IMR-90 (cell line): ENCODE results near the gene XPC.

Experiments
- CHD1 ChIP-seq: IDR thresholded peaks from 2 replicates; pipeline ENCODE4 v1.6.1; 2012; ENCODE audit warnings: low read depth, low read length, improper control_type of control experiment
- MXI1 ChIP-seq: IDR thresholded peaks from 2 replicates; pipeline ENCODE4 v1.6.1; 2012; ENCODE audit warnings: low read depth, mild to moderate bottlenecking, low read length, moderate library complexity, borderline replicate concordance
- POLR2A ChIP-seq: IDR thresholded peaks from 2 replicates; pipeline ENCODE4 v1.6.1; 2012; ENCODE audit warnings: mild to moderate bottlenecking, low read depth, low read length
- RAD21 ChIP-seq: IDR thresholded peaks from 2 replicates; pipeline ENCODE4 v1.6.1; 2012; ENCODE audit warnings: low read length, improper control_type of control experiment
- USF2 ChIP-seq: fragments of 150-350 bp; IDR thresholded peaks from 2 replicates; pipeline ENCODE4 v1.6.1; 2017; ENCODE audit warnings: mild to moderate bottlenecking, antibody characterized with exemption, low read length, low read depth
- TF ChIP-seq, protein P1 (sequence below): conservative IDR thresholded peaks from 2 replicates; pipeline ENCODE4 v1.5.1; 2012; ENCODE audit warnings: mild to moderate bottlenecking, low read depth, low read length, improper control_type of control experiment

- TF ChIP-seq, protein P1, sequence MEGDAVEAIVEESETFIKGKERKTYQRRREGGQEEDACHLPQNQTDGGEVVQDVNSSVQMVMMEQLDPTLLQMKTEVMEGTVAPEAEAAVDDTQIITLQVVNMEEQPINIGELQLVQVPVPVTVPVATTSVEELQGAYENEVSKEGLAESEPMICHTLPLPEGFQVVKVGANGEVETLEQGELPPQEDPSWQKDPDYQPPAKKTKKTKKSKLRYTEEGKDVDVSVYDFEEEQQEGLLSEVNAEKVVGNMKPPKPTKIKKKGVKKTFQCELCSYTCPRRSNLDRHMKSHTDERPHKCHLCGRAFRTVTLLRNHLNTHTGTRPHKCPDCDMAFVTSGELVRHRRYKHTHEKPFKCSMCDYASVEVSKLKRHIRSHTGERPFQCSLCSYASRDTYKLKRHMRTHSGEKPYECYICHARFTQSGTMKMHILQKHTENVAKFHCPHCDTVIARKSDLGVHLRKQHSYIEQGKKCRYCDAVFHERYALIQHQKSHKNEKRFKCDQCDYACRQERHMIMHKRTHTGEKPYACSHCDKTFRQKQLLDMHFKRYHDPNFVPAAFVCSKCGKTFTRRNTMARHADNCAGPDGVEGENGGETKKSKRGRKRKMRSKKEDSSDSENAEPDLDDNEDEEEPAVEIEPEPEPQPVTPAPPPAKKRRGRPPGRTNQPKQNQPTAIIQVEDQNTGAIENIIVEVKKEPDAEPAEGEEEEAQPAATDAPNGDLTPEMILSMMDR, result no peak
- no peak for TF ChIP-seq MXI1
- TF ChIP-seq CHD1, result no peak
- no peak for TF ChIP-seq RAD21
- TF ChIP-seq POLR2A, result no peak
- TF ChIP-seq USF2, result no peak
These were observed 24.1 kb downstream of the XPC start for GRCh38 chr3:14154276-14154675.
